ENCODE data around the gene WNT8B. TPM values are rescaled to one million over a fixed set of nuclear protein-coding genes. Genes with fewer than 3 reads are reported as not detected.

The WNT8B gene
- polyA plus RNA-seq, 1 donor from 2014 or later = 0.37 TPM

DNA sequence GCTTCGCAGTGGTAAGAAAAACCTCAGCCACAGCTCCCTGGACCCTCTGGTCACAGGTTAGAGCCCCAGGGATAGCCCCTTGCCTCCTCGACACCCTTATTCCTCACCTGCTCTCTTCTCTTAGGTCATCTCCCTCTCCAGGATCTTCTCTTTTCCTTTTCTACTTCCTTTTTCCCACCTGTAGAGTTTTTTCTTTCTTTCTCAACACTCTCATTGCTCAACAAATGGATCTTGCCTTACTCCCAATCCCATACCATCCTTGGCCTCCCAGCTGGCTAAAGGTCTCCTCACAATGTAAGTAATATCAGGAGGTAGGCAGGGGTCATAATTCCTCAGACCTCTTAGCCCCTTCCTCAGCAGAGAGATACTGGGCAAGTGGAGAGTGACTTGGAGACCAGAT is 17.2 kb downstream of the WNT8B start:
- no peak overlapping the region for H2AFZ ChIP-seq (ENCODE audit: low read depth, low read length)
- no peak overlapping the region for H3K4me3 ChIP-seq (ENCODE audit: low read length)
- no peak for TF ChIP-seq SMC3 (conservative IDR thresholded peaks at IDR 0.05; ENCODE audit: poor library complexity)
- TF ChIP-seq, protein P1, sequence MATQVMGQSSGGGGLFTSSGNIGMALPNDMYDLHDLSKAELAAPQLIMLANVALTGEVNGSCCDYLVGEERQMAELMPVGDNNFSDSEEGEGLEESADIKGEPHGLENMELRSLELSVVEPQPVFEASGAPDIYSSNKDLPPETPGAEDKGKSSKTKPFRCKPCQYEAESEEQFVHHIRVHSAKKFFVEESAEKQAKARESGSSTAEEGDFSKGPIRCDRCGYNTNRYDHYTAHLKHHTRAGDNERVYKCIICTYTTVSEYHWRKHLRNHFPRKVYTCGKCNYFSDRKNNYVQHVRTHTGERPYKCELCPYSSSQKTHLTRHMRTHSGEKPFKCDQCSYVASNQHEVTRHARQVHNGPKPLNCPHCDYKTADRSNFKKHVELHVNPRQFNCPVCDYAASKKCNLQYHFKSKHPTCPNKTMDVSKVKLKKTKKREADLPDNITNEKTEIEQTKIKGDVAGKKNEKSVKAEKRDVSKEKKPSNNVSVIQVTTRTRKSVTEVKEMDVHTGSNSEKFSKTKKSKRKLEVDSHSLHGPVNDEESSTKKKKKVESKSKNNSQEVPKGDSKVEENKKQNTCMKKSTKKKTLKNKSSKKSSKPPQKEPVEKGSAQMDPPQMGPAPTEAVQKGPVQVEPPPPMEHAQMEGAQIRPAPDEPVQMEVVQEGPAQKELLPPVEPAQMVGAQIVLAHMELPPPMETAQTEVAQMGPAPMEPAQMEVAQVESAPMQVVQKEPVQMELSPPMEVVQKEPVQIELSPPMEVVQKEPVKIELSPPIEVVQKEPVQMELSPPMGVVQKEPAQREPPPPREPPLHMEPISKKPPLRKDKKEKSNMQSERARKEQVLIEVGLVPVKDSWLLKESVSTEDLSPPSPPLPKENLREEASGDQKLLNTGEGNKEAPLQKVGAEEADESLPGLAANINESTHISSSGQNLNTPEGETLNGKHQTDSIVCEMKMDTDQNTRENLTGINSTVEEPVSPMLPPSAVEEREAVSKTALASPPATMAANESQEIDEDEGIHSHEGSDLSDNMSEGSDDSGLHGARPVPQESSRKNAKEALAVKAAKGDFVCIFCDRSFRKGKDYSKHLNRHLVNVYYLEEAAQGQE (IDR thresholded peaks at IDR 0.05; ENCODE audit: borderline replicate concordance) = no peak
- TF ChIP-seq, protein P2, sequence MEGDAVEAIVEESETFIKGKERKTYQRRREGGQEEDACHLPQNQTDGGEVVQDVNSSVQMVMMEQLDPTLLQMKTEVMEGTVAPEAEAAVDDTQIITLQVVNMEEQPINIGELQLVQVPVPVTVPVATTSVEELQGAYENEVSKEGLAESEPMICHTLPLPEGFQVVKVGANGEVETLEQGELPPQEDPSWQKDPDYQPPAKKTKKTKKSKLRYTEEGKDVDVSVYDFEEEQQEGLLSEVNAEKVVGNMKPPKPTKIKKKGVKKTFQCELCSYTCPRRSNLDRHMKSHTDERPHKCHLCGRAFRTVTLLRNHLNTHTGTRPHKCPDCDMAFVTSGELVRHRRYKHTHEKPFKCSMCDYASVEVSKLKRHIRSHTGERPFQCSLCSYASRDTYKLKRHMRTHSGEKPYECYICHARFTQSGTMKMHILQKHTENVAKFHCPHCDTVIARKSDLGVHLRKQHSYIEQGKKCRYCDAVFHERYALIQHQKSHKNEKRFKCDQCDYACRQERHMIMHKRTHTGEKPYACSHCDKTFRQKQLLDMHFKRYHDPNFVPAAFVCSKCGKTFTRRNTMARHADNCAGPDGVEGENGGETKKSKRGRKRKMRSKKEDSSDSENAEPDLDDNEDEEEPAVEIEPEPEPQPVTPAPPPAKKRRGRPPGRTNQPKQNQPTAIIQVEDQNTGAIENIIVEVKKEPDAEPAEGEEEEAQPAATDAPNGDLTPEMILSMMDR (IDR thresholded peaks at IDR 0.05; ENCODE audit: poor library complexity, severe bottlenecking) = no peak
- TF ChIP-seq POLR2AphosphoS5 (IDR thresholded peaks at IDR 0.05) = no peak
- no peak for TF ChIP-seq EP300 (conservative IDR thresholded peaks at IDR 0.05; ENCODE audit: poor library complexity, severe bottlenecking)
- TF ChIP-seq EZH2 (IDR thresholded peaks at IDR 0.05; ENCODE audit: borderline replicate concordance, insufficient read depth, low read length, poor library complexity, severe bottlenecking) = no peak
- no peak for TF ChIP-seq MXI1 (conservative IDR thresholded peaks at IDR 0.05; ENCODE audit: poor library complexity, severe bottlenecking)
- TF ChIP-seq TAF1 (IDR thresholded peaks at IDR 0.05; ENCODE audit: low read depth) = no peak
- TF ChIP-seq RAD21 (conservative IDR thresholded peaks at IDR 0.05) = no peak
- H3K36me3 ChIP-seq (ENCODE audit: insufficient read depth, low read length) = peaks cover 3% of the 10 kb centered on the region
- no peaks in the 10 kb centered on the region for H3K9me3 ChIP-seq (ENCODE audit: low read length)
- H3K27me3 ChIP-seq (ENCODE audit: insufficient read depth, low read depth, low read length) = peaks cover 79% of the 10 kb centered on the region
- H3F3A ChIP-seq (ENCODE audit: insufficient read depth, low read length, poor library complexity, severe bottlenecking) = no peaks in the 10 kb centered on the region
- H3K9me2 ChIP-seq (ENCODE audit: insufficient read depth, low read length) = no peaks in the 10 kb centered on the region
- H3K27ac ChIP-seq (ENCODE audit: low read length) = no peak overlapping the region
- H3K9ac ChIP-seq (ENCODE audit: low read length) = no peak overlapping the region
- H4K20me1 ChIP-seq (ENCODE audit: insufficient read depth) = no peaks in the 10 kb centered on the region
- H3K4me2 ChIP-seq (ENCODE audit: low read length) = no peak overlapping the region
- H3K79me2 ChIP-seq (replicated peaks; ENCODE audit: insufficient read depth, low read length) = no peaks in the 10 kb centered on the region

DNA sequence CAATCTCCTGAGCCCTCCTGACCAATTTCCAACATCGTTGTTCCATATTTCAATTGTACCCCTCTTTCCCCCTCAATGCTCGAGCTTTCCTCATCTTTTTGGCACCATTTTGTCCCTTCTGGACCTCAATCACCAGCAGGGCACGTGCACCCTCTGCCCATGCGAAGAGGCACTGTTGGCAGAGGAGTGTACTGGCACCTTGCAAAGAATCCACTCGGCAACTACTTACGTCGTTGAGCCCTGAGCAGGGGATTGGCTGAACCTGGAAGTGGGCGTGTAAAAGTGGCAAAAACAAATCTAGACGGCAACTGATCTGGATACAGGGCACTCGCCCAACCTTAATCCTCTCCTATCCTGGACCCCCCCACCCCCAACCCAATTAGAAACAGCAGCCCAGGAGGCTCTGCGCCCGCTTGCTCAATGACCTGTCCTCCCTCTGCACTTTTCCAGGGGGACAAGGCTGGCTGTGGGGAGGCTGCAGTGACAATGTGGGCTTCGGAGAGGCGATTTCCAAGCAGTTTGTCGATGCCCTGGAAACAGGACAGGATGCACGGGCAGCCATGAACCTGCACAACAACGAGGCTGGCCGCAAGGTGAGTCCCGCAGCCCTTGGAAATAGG is 18.8 kb downstream of the WNT8B start:
- H3K27me3 ChIP-seq (ENCODE audit: insufficient read depth, low read depth, low read length) = peaks cover 88% of the 10 kb centered on the region
- no peak for TF ChIP-seq MXI1 (conservative IDR thresholded peaks at IDR 0.05; ENCODE audit: poor library complexity, severe bottlenecking)
- TF ChIP-seq EP300 (conservative IDR thresholded peaks at IDR 0.05; ENCODE audit: poor library complexity, severe bottlenecking) = no peak
- TF ChIP-seq RAD21 (conservative IDR thresholded peaks at IDR 0.05) = no peak
- no peak for TF ChIP-seq SMC3 (conservative IDR thresholded peaks at IDR 0.05; ENCODE audit: poor library complexity)
- no peak for TF ChIP-seq TAF1 (IDR thresholded peaks at IDR 0.05; ENCODE audit: low read depth)
- no peak for TF ChIP-seq POLR2AphosphoS5 (IDR thresholded peaks at IDR 0.05)
- TF ChIP-seq, protein P2 (IDR thresholded peaks at IDR 0.05; ENCODE audit: poor library complexity, severe bottlenecking) = no peak
- no peak for TF ChIP-seq EZH2 (IDR thresholded peaks at IDR 0.05; ENCODE audit: borderline replicate concordance, insufficient read depth, low read length, poor library complexity, severe bottlenecking)
- TF ChIP-seq, protein P1 (IDR thresholded peaks at IDR 0.05; ENCODE audit: borderline replicate concordance) = no peak
- no peaks in the 10 kb centered on the region for H4K20me1 ChIP-seq (ENCODE audit: insufficient read depth)
- no peaks in the 10 kb centered on the region for H3F3A ChIP-seq (ENCODE audit: insufficient read depth, low read length, poor library complexity, severe bottlenecking)
- H3K9me3 ChIP-seq (ENCODE audit: low read length) = no peaks in the 10 kb centered on the region
- peak overlapping the region; percentile 68 for H3K4me3 ChIP-seq (ENCODE audit: low read length)
- no peak overlapping the region for H3K27ac ChIP-seq (ENCODE audit: low read length)
- no peak overlapping the region for H2AFZ ChIP-seq (ENCODE audit: low read depth, low read length)
- peaks cover 3% of the 10 kb centered on the region for H3K36me3 ChIP-seq (ENCODE audit: insufficient read depth, low read length)
- peak overlapping the region; percentile 55 for H3K4me2 ChIP-seq (ENCODE audit: low read length)
- H3K9ac ChIP-seq (ENCODE audit: low read length) = no peak overlapping the region
- H3K9me2 ChIP-seq (ENCODE audit: insufficient read depth, low read length) = no peaks in the 10 kb centered on the region
- no peaks in the 10 kb centered on the region for H3K79me2 ChIP-seq (replicated peaks; ENCODE audit: insufficient read depth, low read length)
